HG02759 (cell line): Measurements from ENCODE around the gene SETDB2.
A peak's percentile ranks its signal among the peaks of the same experiment; 100 is the strongest.

Experiments
- ATAC-seq: cut with Tn5 transposase; IDR thresholded peaks from one replicate; pipeline ENCODE4 v1.9.1; 2021; ENCODE audit warnings: mild to moderate bottlenecking, moderate library complexity; ENCODE audit not compliant: unreplicated experiment

SETDB2 gene

GRCh38 chr13:49443704-49444523 is at the start of gene SETDB2, which contains the start of gene CAB39L:
Gene SETDB2, plus strand, starts transcription at chr13:49444274. Its CDS starts 7,620 bp downstream, at chr13:49451894.
Gene CAB39L, minus strand, starts transcription at chr13:49444064. Its CDS starts 61,154 bp downstream, at chr13:49382910.
- peak; percentile 97 for ATAC-seq

- no peak for ATAC-seq
Observed at GRCh38 chr13:49395451-49395865, 48.6 kb upstream of the SETDB2 start.

GRCh38 chr13:49395878-49396380 is 48.1 kb upstream of the SETDB2 start:
- ATAC-seq: no peak

GRCh38 chr13:49399801-49400472 is 44.1 kb upstream of the SETDB2 start:
- no peak for ATAC-seq

GRCh38 chr13:49400755-49401659 is 43.1 kb upstream of the SETDB2 start:
- peak; percentile 57 for ATAC-seq

- ATAC-seq: no peak
Observed at GRCh38 chr13:49403996-49404702, 39.9 kb upstream of the SETDB2 start.

- no peak for ATAC-seq
Observed at GRCh38 chr13:49404703-49405020, 39.4 kb upstream of the SETDB2 start.

GRCh38 chr13:49407068-49407467 is 37.0 kb upstream of the SETDB2 start:
- no peak for ATAC-seq

- ATAC-seq: no peak
Observed at GRCh38 chr13:49407936-49408335, 36.1 kb upstream of the SETDB2 start.

GRCh38 chr13:49409008-49409407 is 35.1 kb upstream of the SETDB2 start:
- no peak for ATAC-seq

- no peak for ATAC-seq
Observed at GRCh38 chr13:49410006-49410405, 34.1 kb upstream of the SETDB2 start.

GRCh38 chr13:49410477-49410876 is 33.6 kb upstream of the SETDB2 start:
- no peak for ATAC-seq

GRCh38 chr13:49411353-49411752 is 32.7 kb upstream of the SETDB2 start:
- ATAC-seq: no peak

GRCh38 chr13:49412749-49413148 is 31.3 kb upstream of the SETDB2 start:
- ATAC-seq: no peak

GRCh38 chr13:49417161-49417560 is 26.9 kb upstream of the SETDB2 start:
- no peak for ATAC-seq

- ATAC-seq: no peak
Observed at GRCh38 chr13:49418206-49418605, 25.9 kb upstream of the SETDB2 start.

- ATAC-seq: no peak
Observed at GRCh38 chr13:49419276-49419675, 24.8 kb upstream of the SETDB2 start.

GRCh38 chr13:49421391-49421790 is 22.7 kb upstream of the SETDB2 start:
- peak; percentile 88 for ATAC-seq

GRCh38 chr13:49424011-49424560 is 20.0 kb upstream of the SETDB2 start:
- no peak for ATAC-seq
